ENCODE measurements around the gene PELI2.

PELI2 gene

DNA sequence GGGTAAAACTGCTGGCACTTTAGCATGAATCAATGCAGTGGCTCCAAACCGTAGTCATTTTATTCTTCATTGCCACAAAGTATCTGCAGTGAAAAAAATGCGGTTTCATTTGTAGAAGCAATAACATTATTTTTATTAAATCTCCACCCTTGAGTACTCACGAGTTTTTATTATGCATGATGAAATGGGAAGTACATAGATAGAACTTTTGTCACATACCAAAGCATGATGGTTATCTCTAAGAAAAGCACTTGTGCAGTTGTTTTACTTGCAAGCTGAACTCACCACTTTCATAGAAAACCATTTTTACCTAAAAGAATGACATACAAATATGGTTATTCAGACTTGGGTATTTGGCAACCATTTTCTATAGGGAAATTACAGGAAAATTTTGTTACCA lies 90.3 kb downstream of the PELI2 start:
- no peak for DNase-seq

- DNase-seq: no peak
Observed at GRCh38 chr14:56210571-56210970, 92.4 kb downstream of the PELI2 start.

DNA sequence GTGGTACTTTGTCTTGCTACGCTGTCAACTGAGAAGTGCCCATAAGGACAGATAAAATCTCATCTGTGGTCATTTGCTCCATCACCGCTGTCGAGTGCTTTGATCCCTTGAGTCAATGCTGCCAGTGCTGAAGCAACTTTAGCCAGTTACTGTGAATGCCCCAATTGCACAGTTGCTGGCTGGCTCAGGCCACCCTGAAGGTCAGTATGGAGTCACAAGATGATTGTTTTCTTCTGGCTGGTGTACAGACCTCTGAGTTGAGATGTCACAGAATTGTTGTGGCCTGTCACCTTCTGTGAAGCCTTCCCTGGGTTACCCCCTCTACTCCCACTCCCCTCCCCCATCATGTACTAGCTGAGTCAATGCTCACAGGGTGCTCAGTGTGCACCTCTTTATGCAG lies 92.9 kb downstream of the PELI2 start:
- no peak for DNase-seq

- no peak for DNase-seq
Observed at GRCh38 chr14:56211844-56212243, 93.6 kb downstream of the PELI2 start.

DNA sequence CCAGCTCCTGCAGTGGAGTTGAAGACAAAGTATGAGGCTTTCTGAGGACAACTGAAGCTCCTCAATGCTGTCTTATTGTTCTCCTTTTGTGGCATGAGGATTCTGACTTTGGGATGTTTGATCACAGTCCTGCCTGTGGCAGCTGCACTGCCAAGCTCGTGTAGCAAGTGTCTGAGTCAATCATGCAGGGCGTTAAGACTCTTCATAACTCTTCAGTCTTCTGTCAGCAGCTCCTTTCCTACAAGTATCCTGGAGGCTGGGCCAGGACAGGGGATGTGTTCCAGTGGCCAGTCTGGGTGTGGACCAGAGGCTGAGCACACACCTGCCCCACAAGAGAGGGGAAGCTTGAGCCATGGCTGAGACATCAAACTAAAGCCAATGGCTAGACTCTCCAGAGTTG lies 94.3 kb downstream of the PELI2 start:
- no peak for DNase-seq

- no peak for DNase-seq
Observed at GRCh38 chr14:56213306-56213705, 95.1 kb downstream of the PELI2 start.

DNA sequence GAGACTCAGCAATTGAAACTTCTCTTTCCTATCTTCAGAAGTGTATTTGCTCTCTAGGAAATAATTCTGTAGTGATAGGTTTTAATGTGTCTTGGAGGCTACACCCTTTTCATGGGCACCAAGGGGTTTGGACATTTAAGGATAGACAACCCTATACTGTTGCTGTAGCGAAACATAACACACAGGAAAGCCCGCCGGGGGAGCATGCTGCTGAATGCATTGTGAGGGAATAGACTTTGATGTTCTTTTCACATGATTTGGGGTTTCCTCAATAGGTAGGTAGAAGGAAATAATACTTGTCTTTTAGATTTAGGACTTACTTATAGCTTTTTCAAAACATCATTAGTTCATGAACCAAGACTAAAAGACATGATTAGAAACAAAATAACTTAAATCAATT lies 97.0 kb downstream of the PELI2 start:
- DNase-seq: no peak

- DNase-seq: peak; percentile 56
Observed at GRCh38 chr14:56216626-56217379, 98.6 kb downstream of the PELI2 start.

- DNase-seq: no peak
Observed at GRCh38 chr14:56217380-56218045, 99.3 kb downstream of the PELI2 start.

DNA sequence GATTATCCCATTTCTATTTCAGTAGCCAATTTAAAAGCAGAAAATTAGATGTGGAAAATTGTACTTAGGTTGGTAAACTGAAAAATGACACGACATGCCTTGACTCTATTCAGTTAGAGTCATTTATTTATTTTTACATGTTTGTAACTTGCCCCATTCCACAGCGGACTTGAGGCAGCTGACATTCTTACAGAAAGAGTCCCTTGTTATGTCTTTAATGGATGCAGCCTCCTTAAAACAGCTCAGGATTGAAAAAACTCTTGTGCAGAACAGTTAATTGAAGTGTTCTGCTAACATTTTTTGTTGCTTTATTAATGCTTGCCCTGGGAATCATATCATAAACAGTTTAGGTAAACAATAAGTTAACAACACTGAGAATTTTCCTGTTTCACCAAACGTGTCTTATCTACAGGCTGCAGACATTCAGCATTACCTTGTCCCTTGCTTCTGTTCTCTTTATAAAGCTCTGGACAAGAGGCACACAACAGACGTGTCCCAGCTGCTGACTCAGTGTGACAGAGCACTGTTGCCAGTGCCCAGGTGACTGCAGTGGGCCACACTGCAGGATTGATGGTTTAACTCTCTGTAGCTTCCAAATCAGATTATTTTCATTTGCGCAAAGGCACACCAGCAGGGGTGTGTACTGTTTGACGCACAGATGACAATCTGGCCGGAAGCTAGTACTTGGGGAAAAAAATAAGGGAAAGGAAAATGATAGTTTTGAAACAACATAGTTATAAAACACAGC lies 101.6 kb downstream of the PELI2 start:
- no peak for DNase-seq

- DNase-seq: no peak
Observed at GRCh38 chr14:56221382-56222128, 103.3 kb downstream of the PELI2 start.

- DNase-seq: no peak
Observed at GRCh38 chr14:56224229-56224628, 106.0 kb downstream of the PELI2 start.

- DNase-seq: no peak
Observed at GRCh38 chr14:56224691-56225681, 106.8 kb downstream of the PELI2 start.

- DNase-seq: no peak
Observed at GRCh38 chr14:56235388-56235787, 117.2 kb downstream of the PELI2 start.

GRCh38 chr14:56237398-56237797 lies 119.2 kb downstream of the PELI2 start:
- no peak for DNase-seq

DNA sequence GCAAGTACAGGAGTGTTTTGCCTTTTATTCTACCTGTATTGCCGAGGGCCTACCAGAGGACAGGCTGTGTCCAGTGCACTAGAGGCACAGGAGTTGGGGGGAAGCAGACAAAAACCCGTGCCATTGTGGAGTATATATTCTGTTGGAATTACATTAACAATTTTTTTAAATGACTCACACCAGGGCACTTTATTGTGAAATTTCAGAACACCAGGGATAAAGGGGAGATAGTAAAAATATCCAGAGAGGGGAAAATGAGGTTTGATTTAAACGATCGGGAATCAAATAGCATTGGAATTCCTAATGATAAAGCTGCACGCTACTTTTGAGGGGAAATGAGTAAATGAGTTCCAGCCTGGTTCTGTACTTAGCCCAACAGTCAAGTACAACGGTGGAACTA lies 123.2 kb downstream of the PELI2 start:
- no peak for DNase-seq

DNA sequence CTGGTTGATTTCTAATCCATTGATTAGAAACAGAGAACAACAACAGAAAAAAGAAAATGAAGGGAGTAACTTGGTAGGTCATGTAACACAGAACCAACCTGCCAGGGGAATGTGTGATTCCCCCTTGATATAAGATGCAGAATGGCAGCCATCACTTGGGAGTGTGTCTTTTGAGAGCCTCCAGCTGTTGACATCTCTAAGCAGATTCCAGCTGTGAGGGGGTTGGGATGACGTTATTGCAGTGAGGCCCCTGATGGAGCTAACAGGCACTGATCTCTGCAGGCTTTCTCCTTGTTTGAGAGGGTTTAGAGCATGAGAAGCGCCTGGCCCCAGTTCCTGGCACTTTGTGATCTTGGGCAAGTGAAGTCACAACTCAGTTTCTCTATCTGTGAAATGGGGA lies 124.9 kb downstream of the PELI2 start:
- DNase-seq: no peak

DNA sequence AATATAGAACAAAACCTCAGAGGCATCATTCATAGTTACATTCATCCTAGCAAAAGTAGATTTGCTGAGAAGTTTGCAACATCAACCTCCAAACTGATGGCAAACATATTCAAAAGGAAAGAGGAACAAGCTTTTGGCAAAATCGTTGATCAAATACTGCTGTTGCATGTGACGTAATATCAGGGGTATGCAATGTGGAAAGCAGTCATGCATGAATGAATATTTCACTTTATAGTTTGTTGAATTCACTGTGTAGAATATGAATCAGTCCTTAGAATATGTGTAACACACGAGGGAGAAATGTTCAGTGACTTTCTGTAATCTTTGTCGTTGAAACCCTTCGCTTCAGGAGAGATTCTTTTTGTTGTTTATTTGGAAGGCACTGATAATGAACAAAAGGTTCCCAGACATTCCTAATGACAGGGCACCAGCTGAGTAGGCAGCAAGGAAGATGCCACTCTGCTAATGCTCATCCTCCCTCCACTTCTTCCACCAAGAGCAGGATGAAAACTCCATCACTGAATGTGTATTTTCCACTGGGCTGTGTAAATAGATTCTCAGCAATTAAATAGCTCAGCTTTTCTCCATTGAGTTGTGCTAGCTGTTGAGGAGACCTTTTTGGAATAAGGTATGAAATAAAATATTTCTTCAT lies 126.1 kb downstream of the PELI2 start:
- DNase-seq: peak; percentile 53

- DNase-seq: no peak
Observed at GRCh38 chr14:56247495-56248200, 129.4 kb downstream of the PELI2 start.

DNA sequence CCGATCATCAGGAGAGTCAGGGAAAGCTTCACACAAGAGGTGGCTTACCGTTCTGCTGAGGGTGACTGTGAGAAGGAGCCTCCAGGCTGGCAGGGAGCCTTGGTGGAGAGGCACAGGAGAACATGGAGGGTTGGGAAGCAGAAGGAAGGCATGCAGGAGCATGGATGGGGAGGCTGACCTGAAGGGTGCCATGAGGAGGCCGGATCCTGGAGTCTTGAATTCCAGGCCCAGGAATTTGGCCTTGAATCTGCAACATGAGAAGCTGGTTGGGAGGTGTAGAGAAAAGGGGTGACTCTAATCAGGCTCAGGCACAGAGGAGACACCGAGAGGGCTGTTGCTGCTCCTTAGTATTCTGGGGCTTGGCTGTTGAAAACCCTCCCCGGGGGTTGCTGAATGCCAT lies 130.2 kb downstream of the PELI2 start:
- DNase-seq: no peak

DNA sequence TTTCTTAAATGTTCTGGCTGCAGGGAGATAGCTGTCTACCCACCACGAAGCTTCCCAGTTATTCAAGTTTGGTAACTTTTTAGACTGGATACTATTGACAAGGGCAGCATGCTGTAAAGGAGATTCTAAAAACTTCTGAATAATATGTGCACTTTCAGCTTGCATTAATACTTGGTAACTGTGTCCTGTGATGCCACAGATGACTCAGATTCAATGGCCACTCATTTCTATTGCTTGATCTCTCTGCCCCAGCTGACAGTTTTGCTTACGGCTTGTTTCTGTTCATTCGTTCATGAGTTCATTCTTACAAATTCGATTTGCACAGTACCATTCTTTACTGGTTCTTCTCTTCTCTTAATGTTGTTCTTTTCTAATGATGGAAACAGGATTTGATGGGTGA lies 142.8 kb downstream of the PELI2 start:
- DNase-seq: no peak

All from eye (tissue), 1 donor.